Kidney tubule cell (primary cell): ENCODE results near the gene PTPRO.
"Not testable (repeated sequence)": the region's sequence is repeated elsewhere in the genome, so short reads cannot be mapped to it uniquely, and the experiment has no call there.

Experiments used
- DNase-seq: peaks from one replicate; pipeline ENCODE4 v3.0.0-alpha.2; 2018; ENCODE audit warnings: low spot score

Gene PTPRO

GRCh38 chr12:15602051-15602672, 279.9 kb downstream of the PTPRO start:
- DNase-seq, result peak; percentile 80

- no peak for DNase-seq
Observed at GRCh38 chr12:15603474-15604085, 281.3 kb downstream of the PTPRO start.

GRCh38 chr12:15605881-15606590, 283.7 kb downstream of the PTPRO start:
- DNase-seq, result no peak

- DNase-seq, result no peak
Observed at GRCh38 chr12:15608406-15608805, 286.1 kb downstream of the PTPRO start.

- DNase-seq, result peak; percentile 41
Observed at GRCh38 chr12:15608941-15609340, 286.6 kb downstream of the PTPRO start.

GRCh38 chr12:15613981-15614380, 291.7 kb downstream of the PTPRO start:
- no peak for DNase-seq

- DNase-seq, result not testable (repeated sequence)
Observed at GRCh38 chr12:15616495-15616894, 294.2 kb downstream of the PTPRO start.

GRCh38 chr12:15620741-15621539, 298.6 kb downstream of the PTPRO start:
- DNase-seq, result no peak

- DNase-seq, result no peak
Observed at GRCh38 chr12:15625075-15625474, 302.8 kb downstream of the PTPRO start.

GRCh38 chr12:15627995-15628945, 306.0 kb downstream of the PTPRO start:
- no peak for DNase-seq

- peak; percentile 91 for DNase-seq
Observed at GRCh38 chr12:15629108-15629507, 306.8 kb downstream of the PTPRO start.

- no peak for DNase-seq
Observed at GRCh38 chr12:15629761-15630160, 307.5 kb downstream of the PTPRO start.

- no peak for DNase-seq
Observed at GRCh38 chr12:15631007-15631715, 308.9 kb downstream of the PTPRO start.

- peak; percentile 24 for DNase-seq
Observed at GRCh38 chr12:15632708-15633107, 310.4 kb downstream of the PTPRO start.

GRCh38 chr12:15633201-15633600, 310.9 kb downstream of the PTPRO start:
- DNase-seq, result no peak

GRCh38 chr12:15634010-15634683, 311.8 kb downstream of the PTPRO start:
- no peak for DNase-seq

GRCh38 chr12:15636060-15636890, 314.0 kb downstream of the PTPRO start:
- DNase-seq, result no peak

- no peak for DNase-seq
Observed at GRCh38 chr12:15638231-15638630, 315.9 kb downstream of the PTPRO start.

GRCh38 chr12:15644700-15645099, 322.4 kb downstream of the PTPRO start:
- DNase-seq, result no peak
